ENCODE data around the gene FKBP15. TPM values are rescaled to one million over a fixed set of nuclear protein-coding genes. Genes with fewer than 3 reads are reported as not detected.

The FKBP15 gene
- polyA plus RNA-seq (2011; rRNA removed) (27.8 and 28.5 TPM in 2 replicates), polyA minus RNA-seq (2011; rRNA and poly(A)+ RNA removed) (54.3 and 65.7 TPM in 2 replicates)

- POLR2A ChIA-PET, result interaction anchor here (0.6 to 3.2 kb wide), 11 partner anchors 11 to 599 kb away, joined by 3 to 15 read pairs (median 4); partner anchors contain the start of genes C9orf43, CDC26, POLE3 and PRPF4
- peak; percentile 97 for DNase-seq (ENCODE audit: low read depth, low spot score)
- Histone ChIP-seq H3K9me3 (ENCODE audit: control insufficient read depth, insufficient read depth, low read length) (no peaks in the 10 kb centered on the region), H3K4me3 (ENCODE audit: low read depth, low read length) (peak within 1 kb of the TSS; percentile 91), H3K27ac (ENCODE audit: low read depth, low read length) (peak within 1 kb of the TSS; percentile 39), H3K27me3 (ENCODE audit: control insufficient read depth, insufficient read depth, low read length) (no peaks in the 10 kb centered on the region)
- TF ChIP-seq CTCF (IDR thresholded peaks at IDR 0.05; ENCODE audit: low read depth, low read length), result no peak
- CTCF ChIA-PET, result interaction anchor here (1.5 kb wide), 1 partner anchor 53 kb away, joined by 5 read pairs; no protein-coding TSS in a partner anchor
Observed at GRCh38 chr9:113221003-113221799, at the start of gene FKBP15, which contains the start of gene SLC31A1. Gene FKBP15, minus strand, starts transcription at chr9:113221277. Its CDS starts 34 bp downstream, at chr9:113221243. Gene SLC31A1, plus strand, starts transcription at chr9:113221544. Its CDS starts 34,605 bp downstream, at chr9:113256149.

GRCh38 chr9:113269871-113270270 is 48.8 kb upstream of the FKBP15 start:
- Histone ChIP-seq H3K27ac (ENCODE audit: low read depth, low read length) (no peak overlapping the region), H3K27me3 (ENCODE audit: control insufficient read depth, insufficient read depth, low read length) (no peaks in the 10 kb centered on the region), H3K9me3 (ENCODE audit: control insufficient read depth, insufficient read depth, low read length) (no peaks in the 10 kb centered on the region), H3K4me3 (ENCODE audit: low read depth, low read length) (no peak overlapping the region)
- ChIA-PET CTCF (no interaction called here), POLR2A (interaction anchor here (0.5 kb wide), 1 partner anchor 46 kb away, joined by 6 read pairs; no protein-coding TSS in a partner anchor)
- no peak for DNase-seq (ENCODE audit: low read depth, low spot score)
- no peak for TF ChIP-seq CTCF (IDR thresholded peaks at IDR 0.05; ENCODE audit: low read depth, low read length)

GRCh38 chr9:113269355-113269754 is 48.3 kb upstream of the FKBP15 start:
- Histone ChIP-seq H3K4me3 (ENCODE audit: low read depth, low read length) (no peak overlapping the region), H3K27me3 (ENCODE audit: control insufficient read depth, insufficient read depth, low read length) (no peaks in the 10 kb centered on the region), H3K9me3 (ENCODE audit: control insufficient read depth, insufficient read depth, low read length) (no peaks in the 10 kb centered on the region), H3K27ac (ENCODE audit: low read depth, low read length) (no peak overlapping the region)
- no peak for TF ChIP-seq CTCF (IDR thresholded peaks at IDR 0.05; ENCODE audit: low read depth, low read length)
- ChIA-PET POLR2A (no interaction called here), CTCF (no interaction called here)
- DNase-seq (ENCODE audit: low read depth, low spot score), result no peak

GRCh38 chr9:113267911-113268566 is 47.0 kb upstream of the FKBP15 start:
- Histone ChIP-seq H3K27me3 (ENCODE audit: control insufficient read depth, insufficient read depth, low read length) (no peaks in the 10 kb centered on the region), H3K4me3 (ENCODE audit: low read depth, low read length) (no peak overlapping the region), H3K9me3 (ENCODE audit: control insufficient read depth, insufficient read depth, low read length) (no peaks in the 10 kb centered on the region), H3K27ac (ENCODE audit: low read depth, low read length) (no peak overlapping the region)
- ChIA-PET POLR2A (interaction anchor here (0.6 kb wide), 1 partner anchor 47 kb away, joined by 3 read pairs; the partner anchor contains the start of genes FKBP15 and SLC31A1), CTCF (no interaction called here)
- DNase-seq (ENCODE audit: low read depth, low spot score), result no peak
- no peak for TF ChIP-seq CTCF (IDR thresholded peaks at IDR 0.05; ENCODE audit: low read depth, low read length)
